ENCODE results near the gene ANGPTL5. TPM values are rescaled to one million over a fixed set of nuclear protein-coding genes. Genes with fewer than 3 reads are reported as not detected.

ANGPTL5 gene
- total and polyA plus RNA-seq, 12 donors: 0.06 to 0.58 (median 0.14) TPM; not detected in 3

GRCh38 chr11:101917226-101917625 is 904 bp upstream of the ANGPTL5 start:
- Histone ChIP-seq H3K27ac (no peak overlapping the region), H3K27me3 (no peaks in the 10 kb centered on the region), H3K9me3 (replicated peaks in 1 of 3) (no peaks in the 10 kb centered on the region), H3K4me3 (no peak overlapping the region), H3K4me1 (replicated peaks in 1 of 2) (peaks cover 0 to 13% of the 10 kb centered on the region in 2 donors), H3K36me3 (replicated peaks in 1 of 2) (no peaks in the 10 kb centered on the region)
- intact Hi-C loops (cut with DNase I): no loop called here
- DNase-seq: no peak
- no peak for TF ChIP-seq POLR2A (IDR thresholded peaks at IDR 0.05)
- no peak for TF ChIP-seq CTCF (IDR thresholded peaks at IDR 0.05)

GRCh38 chr11:101915791-101916291 is 481 bp downstream of the ANGPTL5 start:
- 7 to 13% (median 7%) methylated on average over 4 of the region's 4 CpGs for WGBS, 4 donors
- H3K36me3 ChIP-seq (replicated peaks in 1 of 2): no peaks in the 10 kb centered on the region

DNA sequence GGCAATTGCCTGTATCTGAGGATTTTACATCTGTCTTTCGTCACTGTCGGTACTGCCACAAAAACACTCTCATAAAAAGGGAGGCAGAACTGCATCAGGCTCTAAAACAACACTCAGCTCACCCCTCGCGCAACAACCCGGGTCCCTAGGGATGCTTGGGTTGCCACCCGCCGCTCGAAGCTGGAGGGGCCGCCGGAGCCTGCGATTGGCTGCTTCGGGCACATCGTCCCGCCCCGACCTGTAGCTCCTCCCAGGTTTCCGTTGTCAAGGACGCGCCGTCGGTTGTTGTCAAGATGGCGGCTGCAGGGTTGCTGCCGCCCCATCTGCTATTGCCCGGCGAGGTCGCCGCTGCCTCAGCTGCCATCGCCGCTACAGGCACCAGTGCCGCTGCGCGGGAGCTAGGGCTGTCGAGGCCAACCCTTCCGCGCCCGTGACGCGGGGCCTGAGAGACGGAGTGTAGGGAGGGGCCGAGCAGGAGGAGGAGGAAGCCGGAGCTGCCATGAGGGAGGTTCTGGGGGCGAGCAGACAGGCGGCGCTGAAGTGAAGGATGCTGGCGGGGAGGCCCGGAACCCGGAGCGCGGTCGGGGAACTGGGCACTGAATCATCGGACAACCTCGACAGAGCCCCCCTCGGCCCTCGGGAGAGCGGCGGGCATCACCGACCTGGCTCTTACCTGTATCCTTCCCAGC is 1.4 kb downstream of the ANGPTL5 start, which contains the start of gene CEP126:
CEP126 (plus strand) TSS at position 273 of the 689 bp plus-strand sequence; CDS start at position 548, 275 bp downstream.
- 0 to 2% (median 0%) methylated on average over 12 to 56 of the region's 56 CpGs for WGBS, 4 donors
- Histone ChIP-seq H3K27me3 (no peaks in the 10 kb centered on the region), H3K4me3 (peak within 1 kb of the TSS; percentile 56 to 84 (median 70)), H3K9me3 (replicated peaks in 1 of 3) (no peaks in the 10 kb centered on the region), H3K27ac (peak within 1 kb of the TSS; percentile 8 to 92 (median 51)), H3K4me1 (replicated peaks in 1 of 2) (peaks cover 0 to 13% of the 10 kb centered on the region in 2 donors), H3K36me3 (replicated peaks in 1 of 2) (no peaks in the 10 kb centered on the region)
- peak; percentile 93 to 98 (median 95) for DNase-seq
- peak; percentile 22 to 57 for TF ChIP-seq POLR2A (IDR thresholded peaks at IDR 0.05)
- TF ChIP-seq CTCF (IDR thresholded peaks at IDR 0.05): peak in 5 of 6 experiments; percentile 23 to 51 (median 36)
- intact Hi-C loops (cut with DNase I): no loop called here

More at GRCh38 chr11:101915791-101916291, 481 bp downstream of the ANGPTL5 start:
- no peak for DNase-seq
- Histone ChIP-seq H3K4me1 (replicated peaks in 1 of 2) (peaks cover 0 to 13% of the 10 kb centered on the region in 2 donors), H3K27ac (peak overlapping the region in 4 of 5 donors; percentile 45 to 92 (median 68)), H3K4me3 (peak overlapping the region in 2 of 4 donors; percentile 56 to 62), H3K9me3 (replicated peaks in 1 of 3) (no peaks in the 10 kb centered on the region), H3K27me3 (no peaks in the 10 kb centered on the region)
- TF ChIP-seq CTCF (IDR thresholded peaks at IDR 0.05) (no peak), POLR2A (IDR thresholded peaks at IDR 0.05) (no peak)
- intact Hi-C loops (cut with DNase I): no loop called here

- peak overlapping the region in 3 of 4 donors; percentile 56 to 78 (median 62) for H3K4me3 ChIP-seq
- intact Hi-C loops (cut with DNase I): no loop called here
- DNase-seq: peak in 2 of 7 donors; percentile 13 to 27
- no peaks in the 10 kb centered on the region for H3K27me3 ChIP-seq
- H3K36me3 ChIP-seq (replicated peaks in 1 of 2): no peaks in the 10 kb centered on the region
- H3K27ac ChIP-seq: peak overlapping the region; percentile 8 to 92 (median 51)
- no peaks in the 10 kb centered on the region for H3K9me3 ChIP-seq (replicated peaks in 1 of 3)
- WGBS, 4 donors: 8 to 10% (median 9%) methylated on average over 6 of the region's 6 CpGs
- TF ChIP-seq POLR2A (IDR thresholded peaks at IDR 0.05) (no peak), CTCF (IDR thresholded peaks at IDR 0.05) (no peak)
- H3K4me1 ChIP-seq (replicated peaks in 1 of 2): peaks cover 0 to 13% of the 10 kb centered on the region in 2 donors
Measured at GRCh38 chr11:101914341-101914737, 2.0 kb downstream of the ANGPTL5 start.

Measured in adrenal gland (tissue), 12 donors.